DMS53 treated with DMSO at 0.1 percent for 48 hours (cell line): Measurements from ENCODE around the gene PARD3B.

ENCODE experiments used
- DNase-seq: peaks from one replicate; lab custom pipeline; 2025; ENCODE audit not compliant: unreplicated experiment; lab: John Stamatoyannopoulos, UW

PARD3B gene

DNA sequence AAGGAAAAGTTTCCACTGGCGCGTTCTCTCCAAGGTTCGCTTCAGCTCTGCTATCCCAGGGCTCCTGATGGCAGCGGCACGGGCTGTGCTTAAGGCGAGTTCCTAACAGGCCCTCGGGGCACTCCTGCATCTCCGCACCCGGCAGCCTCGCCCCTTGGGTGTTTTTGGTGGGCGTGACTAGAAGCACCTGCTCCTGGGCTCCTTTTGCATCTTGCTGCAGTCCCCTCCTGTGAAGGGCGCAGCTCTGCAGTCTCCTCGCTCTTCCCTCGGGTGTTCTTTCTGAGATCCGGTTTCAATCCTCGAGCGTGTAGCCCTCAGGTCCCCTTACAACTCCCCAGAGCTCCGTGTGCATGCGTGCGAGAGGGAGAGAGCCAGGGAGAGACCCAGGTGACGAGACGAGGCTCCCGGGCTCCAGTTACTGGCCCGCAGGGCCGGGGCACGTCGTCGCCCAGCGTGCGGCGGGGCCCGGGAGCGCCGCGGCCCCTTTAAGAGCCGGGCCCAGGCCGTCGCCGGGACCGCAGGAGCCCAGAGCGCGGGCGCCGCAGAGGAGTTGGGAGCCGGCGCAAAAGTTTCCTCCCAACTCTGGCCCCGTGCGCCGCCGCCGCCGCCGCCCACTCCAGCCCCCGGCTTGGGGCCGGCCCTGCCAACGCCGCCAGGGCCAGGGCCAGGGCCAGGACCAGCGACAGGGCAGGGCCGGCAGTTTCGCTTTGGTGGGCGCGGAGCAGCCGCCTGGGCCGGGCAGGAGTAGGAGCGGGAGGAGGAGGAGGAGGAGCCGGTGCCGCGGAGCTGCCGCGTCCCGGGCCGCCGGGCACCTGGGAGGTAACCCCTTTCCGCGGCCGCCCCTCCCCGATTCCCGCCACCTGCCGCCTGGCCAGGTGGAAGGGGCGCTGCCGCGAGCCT, at the start of gene PARD3B:
TSS of gene PARD3B (plus strand) at position 515 of the 900 bp plus-strand sequence. CDS start 525 bp downstream, outside the sequence.
- DNase-seq = peak; percentile 73

DNA sequence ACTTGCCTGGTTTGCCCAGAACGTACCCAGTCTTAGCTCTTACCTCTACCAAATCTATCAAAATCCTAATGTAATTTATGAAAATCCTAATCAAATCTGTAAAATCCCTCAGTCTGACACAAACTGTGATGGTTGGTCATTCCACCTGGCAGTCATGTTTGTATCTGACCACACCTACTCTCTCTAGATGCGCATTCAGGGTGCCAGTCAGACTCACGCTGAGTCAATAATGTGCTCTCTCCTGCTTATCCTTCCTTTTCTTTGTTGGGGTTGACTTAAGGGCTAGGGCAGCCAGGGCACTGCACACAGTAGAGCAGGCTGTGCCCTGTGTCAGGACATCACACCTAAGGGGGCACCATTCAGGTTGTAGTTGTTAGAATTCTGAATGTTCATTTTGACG, 48.5 kb upstream of the PARD3B start:
- no peak for DNase-seq

DNA sequence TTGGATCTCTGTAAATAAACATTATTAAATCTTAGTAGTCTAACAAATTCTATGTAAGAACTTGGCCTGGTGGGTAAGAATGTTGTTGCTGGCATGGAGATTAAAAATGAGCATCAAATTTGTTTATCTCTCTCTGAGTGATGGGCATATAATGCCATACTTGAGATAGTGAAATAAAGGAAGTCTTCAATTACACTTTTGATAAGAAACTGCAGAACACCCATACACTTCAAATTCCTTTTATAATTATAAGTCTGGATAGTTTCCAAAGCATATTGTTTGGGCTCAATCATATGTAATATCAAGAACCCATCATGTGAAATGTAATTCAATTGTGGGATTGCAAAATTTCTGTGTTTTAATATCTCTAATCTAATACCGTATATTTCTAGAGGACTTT, 47.4 kb upstream of the PARD3B start:
- no peak for DNase-seq

DNA sequence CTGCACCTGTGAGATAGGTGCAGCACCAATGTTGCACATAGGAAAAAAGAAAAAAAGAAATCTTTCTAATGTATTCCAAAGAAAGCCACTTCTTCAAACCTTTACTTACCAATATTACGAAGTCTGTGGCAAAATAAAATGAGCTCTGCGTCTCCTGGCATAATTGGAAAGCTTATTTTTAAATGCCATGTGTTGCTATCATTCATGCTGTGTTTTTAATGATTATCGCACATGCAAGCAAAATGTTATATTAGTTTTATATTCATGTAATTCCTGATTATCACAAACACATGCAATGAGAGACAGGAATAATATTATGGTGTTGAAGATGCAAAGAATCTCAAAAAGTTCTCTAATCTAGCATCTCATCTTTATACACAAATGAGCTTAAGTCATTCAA, 47.0 kb upstream of the PARD3B start:
- no peak for DNase-seq

DNA sequence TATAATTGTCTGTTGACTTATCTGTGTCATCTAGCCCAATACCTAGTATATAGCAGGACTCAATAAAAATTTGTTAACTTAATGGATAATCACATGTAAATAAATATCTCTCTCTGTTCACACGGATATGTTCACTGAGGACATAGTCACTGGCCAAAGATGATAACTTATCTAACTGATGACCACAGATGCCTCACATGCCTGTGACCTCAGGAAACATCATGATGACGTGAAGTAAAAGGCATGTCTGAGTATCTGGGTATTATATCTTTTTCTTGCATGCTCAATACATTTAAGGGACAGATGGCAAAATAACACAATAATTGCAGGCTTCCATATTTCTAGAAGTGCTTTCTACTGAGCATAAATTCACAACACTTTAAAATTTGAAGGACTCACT, 41.4 kb upstream of the PARD3B start:
- DNase-seq = no peak

- DNase-seq = no peak
Measured at GRCh38 chr2:204504594-204504993, 40.7 kb upstream of the PARD3B start.

DNA sequence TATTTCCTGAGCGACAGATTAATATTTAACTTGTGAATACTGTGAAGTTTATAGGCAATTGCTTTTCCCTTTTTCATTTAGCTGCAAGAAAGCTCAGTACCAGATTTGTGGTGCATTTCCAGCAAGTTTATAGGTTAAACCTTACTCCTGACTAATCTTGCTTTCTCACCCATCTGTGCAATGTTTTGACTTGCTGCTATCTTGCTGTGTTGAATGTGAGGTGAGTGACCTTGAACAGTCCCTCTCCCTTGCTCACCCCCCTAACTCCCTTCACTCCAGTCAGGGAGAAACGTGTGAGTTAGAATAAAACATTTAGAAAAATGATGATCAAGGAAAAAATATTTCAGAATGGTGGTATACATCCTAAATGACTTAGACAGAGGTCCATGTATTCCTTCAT, 39.8 kb upstream of the PARD3B start:
- DNase-seq = no peak

- no peak for DNase-seq
Measured at GRCh38 chr2:204505946-204506345, 39.3 kb upstream of the PARD3B start.

GRCh38 chr2:204507636-204508035, 37.6 kb upstream of the PARD3B start:
- DNase-seq = no peak

DNA sequence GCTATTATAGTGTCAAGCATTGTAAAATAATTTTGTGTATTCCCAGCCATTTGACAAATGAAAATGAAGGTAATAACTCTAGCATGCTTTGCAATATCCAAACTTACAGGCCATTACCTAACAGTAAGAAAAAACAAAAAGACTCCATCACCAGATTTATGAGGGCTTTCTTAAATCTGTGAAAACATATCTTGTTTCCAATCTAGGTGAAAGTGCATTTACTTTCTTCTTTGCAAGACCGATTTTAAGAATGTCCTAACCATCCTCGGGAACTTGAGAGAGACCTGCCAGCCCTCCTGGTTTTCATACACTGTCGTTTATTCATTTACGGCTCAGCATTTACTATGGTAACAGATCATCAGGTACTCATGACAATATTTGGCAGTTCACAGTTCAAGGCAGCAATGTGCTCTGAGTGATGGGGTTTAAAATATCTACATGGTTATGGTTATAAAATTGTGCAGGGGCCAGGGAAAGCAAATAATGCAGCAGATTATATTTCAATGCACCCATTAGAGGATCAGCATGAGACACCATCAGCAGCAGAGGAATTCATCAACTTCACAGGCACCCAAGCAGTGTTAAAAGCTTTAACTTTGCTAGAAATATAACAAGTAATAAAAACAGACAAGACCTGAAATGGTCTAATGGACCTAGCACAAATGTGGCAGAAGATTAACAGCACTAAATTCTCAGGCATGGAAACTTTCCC, 34.4 kb upstream of the PARD3B start:
- DNase-seq = no peak

GRCh38 chr2:204514439-204514838, 30.8 kb upstream of the PARD3B start:
- DNase-seq = no peak

- DNase-seq = no peak
Measured at GRCh38 chr2:204515416-204515815, 29.9 kb upstream of the PARD3B start.

DNA sequence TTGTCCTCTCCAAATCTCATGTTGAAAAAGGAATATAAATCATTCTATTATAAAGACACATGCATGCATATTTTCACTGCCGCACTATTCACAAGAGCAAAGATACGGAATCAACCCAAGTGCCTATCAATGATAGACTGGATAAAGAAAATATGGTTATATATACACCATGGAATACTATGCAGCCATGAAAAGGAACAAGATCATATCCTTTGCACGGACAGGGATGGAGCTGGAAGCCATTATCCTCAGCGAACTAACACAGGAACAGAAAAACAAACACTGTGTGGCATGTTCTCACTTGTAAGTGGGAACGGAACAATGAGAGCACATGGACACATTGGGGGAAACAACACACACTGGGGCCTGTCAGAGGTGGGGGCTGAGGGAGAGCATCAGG, 28.1 kb upstream of the PARD3B start:
- DNase-seq = no peak

DNA sequence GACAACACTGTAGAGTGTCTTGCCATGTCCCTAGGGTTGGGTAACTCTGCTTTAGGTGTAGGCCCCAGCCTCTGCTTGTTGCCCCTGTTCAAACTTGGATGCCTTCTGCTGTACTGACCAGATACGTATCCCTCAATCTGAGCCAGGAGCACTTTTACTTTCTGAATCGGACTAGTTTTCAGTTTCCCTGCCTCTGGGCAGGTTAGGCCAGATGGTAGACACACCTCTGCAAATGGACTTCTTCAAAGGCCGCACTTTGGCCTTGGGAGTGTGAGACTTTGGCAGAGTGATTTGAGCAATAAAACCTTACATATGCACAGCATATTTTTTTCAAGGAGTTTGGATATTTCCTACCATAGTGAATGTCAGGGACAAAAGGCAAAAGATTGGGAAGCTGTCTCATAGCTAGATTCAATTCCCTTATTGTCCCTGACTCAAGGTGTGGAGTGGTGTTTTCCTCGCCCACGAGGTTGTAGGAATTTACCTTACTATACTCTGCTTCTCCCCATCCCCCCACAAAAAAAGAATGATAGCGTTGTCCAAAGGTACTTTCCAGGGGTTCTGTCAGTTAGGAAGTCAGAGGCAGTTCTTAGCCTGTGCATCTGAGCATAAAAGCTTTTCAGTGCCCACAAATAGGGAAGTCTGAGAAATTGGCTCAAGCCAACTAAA, 15.3 kb upstream of the PARD3B start:
- DNase-seq = no peak

GRCh38 chr2:204530464-204530805, 14.8 kb upstream of the PARD3B start:
- DNase-seq = no peak

DNA sequence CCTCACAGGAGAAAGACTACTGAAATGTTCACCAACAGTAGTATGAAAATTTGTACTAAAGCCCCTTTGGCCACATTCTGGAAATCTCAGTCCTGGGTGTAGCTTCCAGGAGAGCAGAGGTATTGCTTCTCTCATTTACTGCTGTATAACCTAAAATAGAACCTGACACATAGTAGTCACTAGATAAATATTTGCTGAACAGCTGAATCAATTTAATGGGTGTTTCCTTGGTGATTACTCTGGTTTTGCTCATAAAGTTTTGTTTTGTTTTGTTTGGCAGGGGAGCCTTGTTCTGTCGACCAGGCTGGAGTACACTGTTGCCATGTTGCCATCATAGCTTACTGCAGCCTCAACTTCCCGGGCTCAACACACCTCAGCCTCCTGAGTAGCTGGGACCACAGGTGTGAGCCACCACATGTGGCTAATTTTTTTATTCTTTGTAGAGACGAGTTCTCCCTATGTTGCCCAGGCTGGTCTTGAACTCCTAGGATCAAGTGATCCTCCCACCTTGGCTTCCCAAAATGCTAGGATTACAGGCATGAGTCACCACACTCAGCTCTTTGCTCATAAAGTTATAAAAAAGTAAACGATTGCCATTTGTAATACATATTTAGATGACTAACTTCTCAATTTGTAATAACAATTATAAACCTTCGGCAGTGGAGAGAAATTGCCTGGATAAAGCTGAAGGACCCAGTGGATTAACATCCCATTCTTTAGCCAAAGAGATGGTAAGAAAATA, 11.5 kb upstream of the PARD3B start:
- DNase-seq = peak; percentile 61

DNA sequence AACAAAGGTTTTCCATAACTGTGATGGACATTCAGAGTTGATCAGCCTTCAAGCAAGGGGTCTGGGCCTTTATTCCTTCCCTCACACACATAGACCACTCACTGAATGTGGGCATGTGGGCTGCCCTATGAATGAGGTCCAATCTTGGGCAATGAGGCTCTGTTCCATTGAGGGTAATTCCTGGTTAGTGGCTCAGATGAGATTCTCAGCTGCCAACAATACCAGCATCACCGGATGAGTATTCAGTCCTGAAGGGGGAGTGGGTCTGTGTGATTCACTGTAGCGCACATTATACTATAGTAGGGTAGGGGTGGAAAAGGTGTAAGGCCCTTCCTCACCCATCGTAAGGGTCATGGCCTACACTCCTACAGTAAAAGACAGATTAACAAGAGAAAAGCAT, 9.9 kb upstream of the PARD3B start:
- no peak for DNase-seq

GRCh38 chr2:204535764-204536163, 9.5 kb upstream of the PARD3B start:
- DNase-seq = no peak

DNA sequence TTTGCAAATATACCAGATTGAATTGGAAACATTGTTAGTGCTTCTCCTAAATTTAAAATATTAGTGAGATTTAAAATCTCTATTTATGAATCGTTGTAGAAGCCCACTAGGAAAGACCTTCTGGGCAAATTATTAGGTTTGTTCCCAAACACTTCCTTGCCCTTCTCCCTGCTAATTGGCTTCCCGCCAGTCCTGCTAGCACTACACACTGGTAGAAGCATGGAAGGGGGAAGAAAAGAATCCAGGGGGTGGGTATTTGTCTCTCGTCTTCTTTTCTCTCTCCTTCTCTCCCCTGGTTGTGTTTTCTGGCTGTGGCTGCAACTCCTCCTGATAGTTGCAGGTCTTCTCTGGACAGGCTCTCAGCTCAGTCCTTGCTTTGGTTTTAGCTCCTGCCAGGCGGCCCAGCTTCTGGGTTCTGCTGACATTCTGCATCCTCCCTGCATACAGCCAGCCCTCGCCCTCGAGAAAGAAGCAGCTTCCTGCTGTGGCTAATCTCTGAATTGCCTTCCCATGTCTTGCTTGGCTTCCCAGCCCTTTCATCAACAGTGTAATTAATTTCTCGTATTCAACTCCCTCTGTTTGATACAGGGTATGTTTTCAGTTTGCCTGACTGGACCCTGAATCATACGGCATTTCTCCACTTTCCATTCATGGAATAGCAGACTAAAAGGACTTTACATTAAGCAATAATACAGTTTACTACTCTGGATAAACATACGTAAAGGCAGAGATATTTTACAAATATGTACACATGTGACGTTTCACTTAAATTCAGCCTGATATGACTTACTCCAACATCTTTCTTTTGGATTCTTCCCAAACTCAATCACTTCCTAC, 6.9 kb upstream of the PARD3B start:
- DNase-seq = no peak

GRCh38 chr2:204539019-204539385, 6.3 kb upstream of the PARD3B start:
- DNase-seq = no peak
